ENCODE measurements around the gene MED17.

GRCh38 chr11:93784935-93785360 lies 866 bp downstream of the MED17 start:
- TF ChIP-seq, protein P1, sequence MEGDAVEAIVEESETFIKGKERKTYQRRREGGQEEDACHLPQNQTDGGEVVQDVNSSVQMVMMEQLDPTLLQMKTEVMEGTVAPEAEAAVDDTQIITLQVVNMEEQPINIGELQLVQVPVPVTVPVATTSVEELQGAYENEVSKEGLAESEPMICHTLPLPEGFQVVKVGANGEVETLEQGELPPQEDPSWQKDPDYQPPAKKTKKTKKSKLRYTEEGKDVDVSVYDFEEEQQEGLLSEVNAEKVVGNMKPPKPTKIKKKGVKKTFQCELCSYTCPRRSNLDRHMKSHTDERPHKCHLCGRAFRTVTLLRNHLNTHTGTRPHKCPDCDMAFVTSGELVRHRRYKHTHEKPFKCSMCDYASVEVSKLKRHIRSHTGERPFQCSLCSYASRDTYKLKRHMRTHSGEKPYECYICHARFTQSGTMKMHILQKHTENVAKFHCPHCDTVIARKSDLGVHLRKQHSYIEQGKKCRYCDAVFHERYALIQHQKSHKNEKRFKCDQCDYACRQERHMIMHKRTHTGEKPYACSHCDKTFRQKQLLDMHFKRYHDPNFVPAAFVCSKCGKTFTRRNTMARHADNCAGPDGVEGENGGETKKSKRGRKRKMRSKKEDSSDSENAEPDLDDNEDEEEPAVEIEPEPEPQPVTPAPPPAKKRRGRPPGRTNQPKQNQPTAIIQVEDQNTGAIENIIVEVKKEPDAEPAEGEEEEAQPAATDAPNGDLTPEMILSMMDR (IDR thresholded peaks at IDR 0.05): peak; percentile 1; the same call in 1 of the 2 replicates
- TF ChIP-seq, protein P2, sequence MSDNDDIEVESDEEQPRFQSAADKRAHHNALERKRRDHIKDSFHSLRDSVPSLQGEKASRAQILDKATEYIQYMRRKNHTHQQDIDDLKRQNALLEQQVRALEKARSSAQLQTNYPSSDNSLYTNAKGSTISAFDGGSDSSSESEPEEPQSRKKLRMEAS (IDR thresholded peaks at IDR 0.05; ENCODE audit: low read depth): no peak
- TF ChIP-seq POLR2AphosphoS5 (IDR thresholded peaks at IDR 0.05; ENCODE audit: low read depth, low read length) (no peak), TAF1 (IDR thresholded peaks at IDR 0.05; ENCODE audit: borderline replicate concordance, low read depth, low read length) (no peak), SIN3A (IDR thresholded peaks at IDR 0.05; ENCODE audit: borderline replicate concordance, low read depth, low read length) (no peak), PBX3 (IDR thresholded peaks at IDR 0.05) (no peak)
